Psoas muscle (tissue), 8 donors: ENCODE data around the gene TMEFF1. TPM values are rescaled to one million over a fixed set of nuclear protein-coding genes. Genes with fewer than 3 reads are reported as not detected.
"Not testable (repeated sequence)": the region's sequence is repeated elsewhere in the genome, so short reads cannot be mapped to it uniquely, and the experiment has no call there.

Experiments
- ATAC-seq, 4 donors: fragments of 200-7000 bp; cut with Tn5 transposase; one replicate each; pipeline ENCODE4 v1.9.1; 2020; ENCODE audit warnings: moderate library complexity in 3 of 4, mild to moderate bottlenecking in 2 of 4
- DNase-seq, 2 donors: peaks; one replicate each; pipeline ENCODE4 v3.0.0-alpha.2; 2020
- H3K27ac ChIP-seq: fragments of 200-600 bp; one replicate; pipeline ENCODE4 v1.8.0; 2022
- H3K27me3 ChIP-seq, 3 donors: fragments of 200-600 bp in 1 of 3; one replicate each; pipeline versions ENCODE4 v1.6.1 to v1.8.0; 2013 to 2022; ENCODE audit warnings: low read length in 2 of 3, mild to moderate bottlenecking in 2 of 3, moderate library complexity in 1 of 3; ENCODE audit not compliant: insufficient read depth in 3 of 3
- H3K36me3 ChIP-seq, 2 donors: fragments of 200-600 bp in 1 of 2; one replicate each; pipeline versions ENCODE4 v1.6.1 to v1.8.0; 2013 to 2022; ENCODE audit warnings: low read depth in 1 of 2, mild to moderate bottlenecking in 1 of 2, moderate library complexity in 1 of 2; ENCODE audit not compliant: insufficient read depth in 1 of 2
- H3K4me1 ChIP-seq: fragments of 200-600 bp; one replicate; pipeline ENCODE4 v1.8.0; 2022
- H3K4me3 ChIP-seq: fragments of 200-600 bp; one replicate; pipeline ENCODE4 v1.8.0; 2022; ENCODE audit warnings: mild to moderate bottlenecking
- H3K9me3 ChIP-seq: fragments of 200-600 bp; one replicate; pipeline ENCODE4 v1.8.0; 2022
- WGBS, 3 donors: extraction: QIAGEN DNeasy Blood & Tissue Kit; methylation state at CpG; one replicate each; pipeline versions ENCODE4 v1.1.6 to v1.1.7; 2013; 5-methylcytosine and 5-hydroxymethylcytosine counted together
- intact Hi-C, 2 donors: fragments of 100-400 bp; cut with DNase I; formaldehyde crosslinking; loops; one replicate each; pipeline versions ENCODE4 v1.11.0 to v1.14.2; 2022
- polyA plus RNA-seq, 3 donors: library from polyadenylated mRNA; stranded (reverse); fragments of 200-250 nt; gene quantifications; one replicate each; pipeline ENCODE4 v1.2.3, GENCODE V29; 2013
- total RNA-seq, 4 donors: library from RNA; stranded (reverse); fragmentation: NEBNext Ultra II Directional in 2 of 4; extraction: Animal tissue kit (Norgen Biotek cat#: 25700) in 2 of 4; gene quantifications; one replicate each; pipeline versions ENCODE4 v1.2.1 to v1.2.4, GENCODE V29; 2021 to 2023
- TF ChIP-seq, protein P1 (sequence below): fragments of 200-600 bp; IDR thresholded peaks from one replicate; pipeline ENCODE4 v1.8.0; 2022; ENCODE audit warnings: antibody characterized with exemption
- donor health status: healthy with polysubstance abuse.
- donor health status: DM: no; HTN: no; CAD: no; lungs with moderate emphysema.
- donor health status: Bipolar disorder and iron deficiency.
- donor health status: healthy.
- donor health status: DM: yes; HTN: yes; CAD: no.
- donor health status: DM: no; HTN: no; CAD: no.
- donor health status: DM: no; HTN: no; CAD: no.
- donor health status: DM: yes; HTN: yes; CAD: no.

TMEFF1 gene
- total and polyA plus RNA-seq, 7 donors, result 0.07 to 0.56 (median 0.29) TPM; not detected in 2

DNA sequence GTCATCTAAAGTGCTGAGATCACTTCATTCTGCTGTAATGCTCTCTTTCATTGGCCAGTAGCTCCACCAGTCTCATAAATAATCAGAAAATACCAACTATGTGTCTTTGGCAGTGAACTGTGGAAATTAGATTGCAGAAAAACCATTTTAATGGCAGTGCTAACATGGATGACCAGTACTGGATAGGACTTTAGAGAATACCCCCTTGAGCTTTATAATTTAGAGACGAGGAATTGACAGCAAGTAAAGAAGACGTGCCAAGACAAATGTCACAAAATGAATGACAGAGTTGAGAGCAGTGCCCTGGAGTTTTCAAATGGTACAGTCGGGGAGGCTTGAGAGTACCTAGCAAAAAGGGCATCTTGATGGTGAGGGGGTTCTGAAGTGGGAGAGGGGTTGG is 40.2 kb upstream of the TMEFF1 start:
- ATAC-seq (no peak), DNase-seq (no peak)
- Histone ChIP-seq H3K4me1 (peaks cover 42% of the 10 kb centered on the region), H3K4me3 (no peak overlapping the region), H3K27me3 (no peaks in the 10 kb centered on the region), H3K36me3 (no peaks in the 10 kb centered on the region), H3K9me3 (no peaks in the 10 kb centered on the region), H3K27ac (no peak overlapping the region)
- 36 to 58% (median 44%) methylated on average over 3 of the region's 3 CpGs for WGBS, 3 donors
- intact Hi-C loops, result loop anchor here in 1 of 2 donors (10.0 kb wide), 1 partner anchor 408 kb away; no protein-coding TSS in a partner anchor
- TF ChIP-seq, protein P1, sequence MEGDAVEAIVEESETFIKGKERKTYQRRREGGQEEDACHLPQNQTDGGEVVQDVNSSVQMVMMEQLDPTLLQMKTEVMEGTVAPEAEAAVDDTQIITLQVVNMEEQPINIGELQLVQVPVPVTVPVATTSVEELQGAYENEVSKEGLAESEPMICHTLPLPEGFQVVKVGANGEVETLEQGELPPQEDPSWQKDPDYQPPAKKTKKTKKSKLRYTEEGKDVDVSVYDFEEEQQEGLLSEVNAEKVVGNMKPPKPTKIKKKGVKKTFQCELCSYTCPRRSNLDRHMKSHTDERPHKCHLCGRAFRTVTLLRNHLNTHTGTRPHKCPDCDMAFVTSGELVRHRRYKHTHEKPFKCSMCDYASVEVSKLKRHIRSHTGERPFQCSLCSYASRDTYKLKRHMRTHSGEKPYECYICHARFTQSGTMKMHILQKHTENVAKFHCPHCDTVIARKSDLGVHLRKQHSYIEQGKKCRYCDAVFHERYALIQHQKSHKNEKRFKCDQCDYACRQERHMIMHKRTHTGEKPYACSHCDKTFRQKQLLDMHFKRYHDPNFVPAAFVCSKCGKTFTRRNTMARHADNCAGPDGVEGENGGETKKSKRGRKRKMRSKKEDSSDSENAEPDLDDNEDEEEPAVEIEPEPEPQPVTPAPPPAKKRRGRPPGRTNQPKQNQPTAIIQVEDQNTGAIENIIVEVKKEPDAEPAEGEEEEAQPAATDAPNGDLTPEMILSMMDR, result no peak

DNA sequence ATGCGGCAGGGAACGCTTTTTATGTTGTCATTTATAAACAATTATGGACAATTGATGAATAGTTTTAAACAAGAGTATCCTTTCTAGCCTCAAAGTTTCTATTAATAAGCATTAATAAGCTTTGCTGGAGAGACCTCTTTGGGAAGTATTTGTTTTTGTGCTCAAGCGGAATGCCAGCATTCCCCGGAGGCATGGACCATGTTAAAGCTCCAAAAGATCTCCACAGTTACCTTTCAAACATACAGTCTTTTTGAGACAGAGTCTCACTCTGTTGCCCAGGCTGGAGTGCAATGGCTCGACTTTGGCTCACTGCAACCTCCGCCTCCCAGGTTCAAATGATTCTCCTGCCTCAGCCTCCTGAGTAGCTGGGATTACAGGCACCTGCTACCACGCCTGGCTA is 36.4 kb upstream of the TMEFF1 start:
- 88 to 89% (median 88%) methylated on average over 7 of the region's 7 CpGs for WGBS, 3 donors

DNA sequence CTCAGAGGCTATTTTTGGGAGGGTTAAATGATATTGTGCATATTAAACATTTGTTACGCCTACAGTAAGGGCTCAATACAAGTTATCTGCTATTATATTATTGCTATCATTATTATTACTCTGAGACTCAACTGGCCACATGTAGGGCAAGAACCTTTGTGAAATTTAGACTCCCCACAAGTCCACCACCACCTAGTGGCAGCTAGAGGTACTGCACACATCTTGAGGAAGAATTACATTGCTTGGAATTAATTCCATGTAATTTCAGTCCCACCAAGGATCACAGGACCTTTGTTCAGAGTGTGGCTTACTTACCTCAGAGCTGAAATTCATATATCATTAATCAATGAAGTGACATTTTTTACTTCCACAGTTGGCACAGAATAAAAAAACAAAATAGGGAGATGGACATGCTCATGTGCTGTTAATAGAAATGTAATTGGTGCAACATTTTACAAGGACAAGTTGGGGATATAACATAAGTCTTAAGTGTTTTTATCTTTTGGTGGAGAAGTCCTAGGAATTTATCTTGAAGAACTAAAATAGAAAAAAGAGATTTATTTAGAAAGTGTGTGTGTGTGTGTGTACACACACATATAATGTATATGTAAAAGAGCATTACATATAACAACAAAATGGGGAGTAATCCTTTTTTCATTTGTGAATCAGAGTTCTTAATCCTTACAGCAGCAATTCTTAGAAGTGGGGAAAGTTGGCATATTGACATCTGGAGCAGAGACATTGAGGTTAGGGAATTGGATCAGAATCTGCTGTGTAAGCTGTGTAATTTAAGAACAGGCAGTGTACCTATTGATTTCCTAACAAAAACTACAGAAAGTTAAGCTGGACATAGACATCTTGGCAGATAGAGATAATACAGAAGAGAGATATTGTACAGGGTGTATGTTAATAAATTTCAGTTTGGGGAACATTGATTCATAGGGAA is 34.8 kb upstream of the TMEFF1 start:
- H3K27me3 ChIP-seq, result no peaks in the 10 kb centered on the region
- TF ChIP-seq, protein P1, result peak; percentile 94
- intact Hi-C loops, result loop anchor here in 1 of 2 donors (10.0 kb wide), 1 partner anchor 413 kb away; no protein-coding TSS in a partner anchor
- H3K27ac ChIP-seq, result peak overlapping the region; percentile 86
- WGBS, 3 donors, result 91 to 95% (median 92%) methylated on average over 1 of the region's 1 CpG
- DNase-seq, result peak; percentile 53 to 60
- no peak overlapping the region for H3K4me3 ChIP-seq
- H3K36me3 ChIP-seq, result peaks cover 0 to 13% of the 10 kb centered on the region in 2 donors
- H3K9me3 ChIP-seq, result no peaks in the 10 kb centered on the region
- H3K4me1 ChIP-seq, result peaks cover 30% of the 10 kb centered on the region
- ATAC-seq, result peak in 3 of 4 donors; percentile 33 to 57 (median 44)

More for the DNA sequence above, 36.4 kb upstream of the TMEFF1 start:
- intact Hi-C loops, result loop anchor here in 1 of 2 donors (10.0 kb wide), 1 partner anchor 412 kb away; no protein-coding TSS in a partner anchor
- H3K27ac ChIP-seq, result no peak overlapping the region
- no peaks in the 10 kb centered on the region for H3K36me3 ChIP-seq
- no peaks in the 10 kb centered on the region for H3K27me3 ChIP-seq
- peaks cover 40% of the 10 kb centered on the region for H3K4me1 ChIP-seq
- TF ChIP-seq, protein P1, result no peak
- H3K4me3 ChIP-seq, result no peak overlapping the region
- no peaks in the 10 kb centered on the region for H3K9me3 ChIP-seq
- no peak for DNase-seq
- no peak for ATAC-seq

DNA sequence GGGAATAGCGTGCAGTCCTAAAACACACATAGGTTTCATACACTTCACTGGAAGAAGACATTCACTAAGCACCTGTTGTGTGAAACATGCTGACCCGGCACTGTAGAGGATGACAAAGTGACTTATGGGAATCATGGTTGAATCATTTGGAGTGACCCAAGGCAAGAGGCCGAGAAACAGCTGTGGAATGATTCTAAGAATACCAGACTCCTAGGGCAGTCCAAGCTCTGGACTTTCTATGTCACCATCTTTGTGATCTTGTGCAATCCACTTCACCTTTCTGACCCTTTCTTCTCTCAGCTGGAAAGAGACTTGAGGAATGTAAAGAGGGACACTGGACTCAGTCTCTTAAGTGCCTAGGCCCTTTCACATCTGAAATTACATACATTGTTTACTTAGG is 32.9 kb upstream of the TMEFF1 start:
- H3K27ac ChIP-seq, result peak overlapping the region; percentile 86
- peak; percentile 27 to 57 for DNase-seq

DNA sequence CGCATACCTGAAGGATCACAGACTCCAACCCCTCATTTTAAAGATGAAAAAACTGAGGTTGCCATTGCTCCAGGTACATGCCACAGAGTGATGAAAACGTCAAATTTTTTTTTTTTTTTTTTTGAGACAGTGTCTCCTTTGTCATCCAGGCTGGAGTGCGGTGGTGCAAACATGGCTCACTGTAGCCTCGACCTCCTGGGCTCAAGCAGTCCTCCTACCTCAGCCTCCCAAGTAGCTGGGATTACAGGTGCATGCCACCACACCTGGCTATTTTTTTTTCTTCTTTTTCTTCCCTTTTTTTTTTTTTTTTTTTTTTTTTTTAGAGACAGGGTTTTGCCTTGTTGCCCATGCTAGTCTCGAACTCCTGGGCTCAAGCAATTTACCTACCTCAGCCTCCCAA is 32.5 kb upstream of the TMEFF1 start:
- ATAC-seq, result peak in 2 of 4 donors; percentile 1 to 2
- DNase-seq, H3K27me3 ChIP-seq, H3K9me3 ChIP-seq, H3K4me3 ChIP-seq, intact Hi-C loops: not testable (repeated sequence)
- 79 to 83% (median 79%) methylated on average over 5 of the region's 5 CpGs for WGBS, 3 donors
- H3K36me3 ChIP-seq, result peaks cover 0 to 26% of the 10 kb centered on the region in 2 donors
- H3K27ac ChIP-seq, result peak overlapping the region; percentile 86
- peaks cover 39% of the 10 kb centered on the region for H3K4me1 ChIP-seq

More for the DNA sequence above, 32.9 kb upstream of the TMEFF1 start:
- no peaks in the 10 kb centered on the region for H3K9me3 ChIP-seq
- peak; percentile 99 to 100 (median 99) for ATAC-seq
- intact Hi-C loops, result no loop called here
- H3K4me1 ChIP-seq, result peaks cover 35% of the 10 kb centered on the region
- no peak overlapping the region for H3K4me3 ChIP-seq
- WGBS, 3 donors, result 17 to 31% (median 26%) methylated on average over 3 of the region's 3 CpGs
- H3K36me3 ChIP-seq, result peaks cover 0 to 26% of the 10 kb centered on the region in 2 donors
- H3K27me3 ChIP-seq, result no peaks in the 10 kb centered on the region
- TF ChIP-seq, protein P1, result no peak
